Stimulated activated CD8-positive, alpha-beta memory T cell treated with anti-CD3 and anti-CD28 coated beads, Interleukin-7, amount 100 ng/mL, for 4 hours (primary cell): ENCODE data around the gene DMRTC2.
"Not testable (repeated sequence)": the region's sequence is repeated elsewhere in the genome, so short reads cannot be mapped to it uniquely, and the experiment has no call there.

Source experiments
- DNase-seq, 2 donors: peaks; one replicate each; pipeline ENCODE4 v3.0.0-alpha.2; 2020; ENCODE audit warnings: low read depth in 2 of 2

The DMRTC2 gene

GRCh38 chr19:41871573-41872383, 26.9 kb downstream of the DMRTC2 start:
- peak in 1 of 2 donors; percentile 43 for DNase-seq

- DNase-seq: no peak
Observed at GRCh38 chr19:41872384-41872774, 27.5 kb downstream of the DMRTC2 start.

- peak in 1 of 2 donors; percentile 43 for DNase-seq
Observed at GRCh38 chr19:41872775-41873647, 28.2 kb downstream of the DMRTC2 start.

GRCh38 chr19:41875973-41876372, 31.1 kb downstream of the DMRTC2 start:
- DNase-seq: not testable (repeated sequence)

DNA sequence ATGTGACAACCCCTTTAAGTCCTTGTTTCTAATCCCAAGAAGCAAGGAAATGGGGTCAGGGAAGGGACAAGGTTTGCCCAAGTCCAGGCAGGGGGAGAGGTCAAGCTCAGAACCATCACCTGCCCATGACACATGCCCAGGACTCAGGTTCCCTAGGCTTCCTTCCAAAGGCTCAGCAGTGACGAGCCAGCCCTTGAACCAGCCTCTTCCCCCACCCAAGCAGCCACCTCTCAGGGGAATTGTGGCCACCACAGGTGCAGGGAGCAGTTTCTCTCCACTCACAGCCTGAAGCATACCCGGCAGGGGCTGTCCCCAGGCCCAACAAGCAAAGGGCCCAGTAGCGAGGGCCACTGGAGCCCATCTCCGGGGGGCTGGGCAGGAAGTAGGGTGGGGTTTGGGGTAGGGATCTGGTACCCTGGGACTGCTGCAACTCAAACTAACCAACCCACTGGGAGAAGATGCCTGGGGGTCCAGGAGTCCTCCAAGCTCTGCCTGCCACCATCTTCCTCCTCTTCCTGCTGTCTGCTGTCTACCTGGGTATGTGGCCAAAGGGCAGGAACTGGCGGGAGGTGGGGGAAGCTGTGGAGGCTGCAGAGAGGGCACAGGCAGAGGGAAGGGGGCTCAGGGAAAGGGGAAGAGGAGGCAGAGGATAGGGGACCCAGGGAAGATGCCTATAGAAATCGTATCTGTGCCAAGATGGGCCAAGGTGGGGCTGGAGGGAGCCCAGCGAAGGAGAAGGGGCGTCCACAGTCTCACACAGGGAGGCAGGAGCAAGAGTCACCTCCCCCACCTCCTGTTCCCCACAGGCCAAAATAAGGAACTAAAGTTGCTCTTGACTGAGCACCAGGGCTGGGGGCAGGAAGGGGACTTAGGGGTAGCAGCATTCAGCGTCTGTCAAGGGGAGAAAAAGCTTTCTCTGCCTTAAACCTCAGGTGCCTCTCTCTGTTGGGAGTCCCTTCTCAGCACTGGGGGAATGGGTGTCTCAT, 32.3 kb downstream of the DMRTC2 start, which contains the start of gene CD79A:
Gene CD79A (plus strand): TSS at position 433 of the 986 bp plus-strand sequence. CDS start 26 bp downstream, at position 459.
- no peak for DNase-seq

DNA sequence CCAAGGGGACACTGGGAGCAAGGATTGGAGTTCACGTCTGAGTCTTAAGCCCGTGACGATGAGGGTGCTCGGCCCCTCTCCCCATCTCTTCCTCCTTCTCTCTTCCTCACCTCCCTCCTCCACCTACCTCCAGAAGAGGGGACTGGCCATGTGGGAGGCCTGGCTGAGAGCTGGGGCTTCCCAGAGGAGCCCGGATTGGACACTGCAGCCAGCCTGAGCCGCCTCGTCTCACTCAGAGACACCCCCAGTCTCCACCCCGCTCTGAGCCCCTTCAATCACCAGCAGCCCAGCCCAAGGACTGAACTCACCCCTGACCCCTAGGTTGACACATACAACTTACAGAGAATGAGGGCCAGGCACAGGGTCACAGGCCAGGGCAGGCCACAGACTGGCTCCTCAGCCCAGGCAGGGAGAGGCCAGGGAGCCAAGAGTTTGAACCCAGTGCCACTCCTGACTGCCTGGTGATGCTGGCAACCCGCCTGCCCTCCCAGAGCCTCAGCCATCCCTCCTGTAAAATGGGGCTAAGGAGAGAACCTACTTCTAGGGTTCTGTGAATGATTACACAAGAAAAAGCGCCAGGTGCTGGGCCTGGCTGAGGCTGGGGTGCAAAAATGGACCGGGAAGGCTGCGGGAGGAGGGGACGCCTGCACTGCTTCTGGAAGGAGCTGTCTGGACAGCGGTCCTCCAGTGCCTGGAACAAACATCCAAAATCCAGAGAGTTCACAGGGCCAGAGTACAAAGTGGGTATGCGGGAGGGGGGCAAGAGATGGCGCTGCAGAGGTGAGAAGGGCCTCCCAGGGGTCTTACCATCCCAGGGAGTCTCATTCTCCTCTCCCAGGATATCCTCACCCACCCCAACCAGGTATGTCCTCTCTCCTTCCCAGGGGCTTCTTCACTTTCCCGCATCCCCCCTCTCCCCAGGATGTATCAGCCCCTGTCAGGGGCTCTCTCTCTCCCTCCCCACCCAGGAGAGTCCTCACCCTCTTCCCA, 33.4 kb downstream of the DMRTC2 start:
- DNase-seq: no peak

GRCh38 chr19:41879080-41879479, 34.2 kb downstream of the DMRTC2 start:
- no peak for DNase-seq

DNA sequence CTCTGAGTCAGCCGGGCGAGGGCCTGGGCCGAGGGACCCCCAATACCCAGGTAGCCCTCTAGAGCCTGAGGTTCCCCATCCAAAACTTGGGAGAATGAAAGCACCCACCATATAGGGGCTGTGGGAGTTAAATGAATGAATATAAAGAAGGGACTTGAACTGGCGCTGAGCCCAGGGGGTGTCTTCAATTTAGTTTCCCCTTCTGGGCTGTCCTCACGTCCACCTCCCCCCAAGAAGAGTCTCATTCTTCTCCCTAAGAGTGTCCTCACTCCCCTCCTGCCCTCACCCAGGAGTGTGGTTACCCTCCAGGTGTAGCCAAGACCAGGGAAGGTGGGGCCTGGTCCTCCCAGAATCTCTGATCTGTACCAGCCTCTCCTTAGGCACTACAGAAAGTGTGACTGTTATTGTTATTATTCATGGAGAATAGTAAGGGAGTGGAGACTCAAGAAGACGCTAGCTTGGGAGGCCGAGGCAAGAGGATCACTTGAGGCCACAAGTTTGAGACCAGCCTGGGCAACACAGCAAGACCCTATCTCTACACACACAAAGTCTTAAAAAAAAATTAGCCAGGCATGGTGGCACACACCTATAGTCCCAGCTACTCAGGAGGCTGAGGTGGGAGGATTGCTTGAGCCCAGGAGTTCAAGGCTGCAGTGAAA, 35.0 kb downstream of the DMRTC2 start:
- DNase-seq: no peak

GRCh38 chr19:41880329-41880708, 35.5 kb downstream of the DMRTC2 start:
- no peak for DNase-seq

DNA sequence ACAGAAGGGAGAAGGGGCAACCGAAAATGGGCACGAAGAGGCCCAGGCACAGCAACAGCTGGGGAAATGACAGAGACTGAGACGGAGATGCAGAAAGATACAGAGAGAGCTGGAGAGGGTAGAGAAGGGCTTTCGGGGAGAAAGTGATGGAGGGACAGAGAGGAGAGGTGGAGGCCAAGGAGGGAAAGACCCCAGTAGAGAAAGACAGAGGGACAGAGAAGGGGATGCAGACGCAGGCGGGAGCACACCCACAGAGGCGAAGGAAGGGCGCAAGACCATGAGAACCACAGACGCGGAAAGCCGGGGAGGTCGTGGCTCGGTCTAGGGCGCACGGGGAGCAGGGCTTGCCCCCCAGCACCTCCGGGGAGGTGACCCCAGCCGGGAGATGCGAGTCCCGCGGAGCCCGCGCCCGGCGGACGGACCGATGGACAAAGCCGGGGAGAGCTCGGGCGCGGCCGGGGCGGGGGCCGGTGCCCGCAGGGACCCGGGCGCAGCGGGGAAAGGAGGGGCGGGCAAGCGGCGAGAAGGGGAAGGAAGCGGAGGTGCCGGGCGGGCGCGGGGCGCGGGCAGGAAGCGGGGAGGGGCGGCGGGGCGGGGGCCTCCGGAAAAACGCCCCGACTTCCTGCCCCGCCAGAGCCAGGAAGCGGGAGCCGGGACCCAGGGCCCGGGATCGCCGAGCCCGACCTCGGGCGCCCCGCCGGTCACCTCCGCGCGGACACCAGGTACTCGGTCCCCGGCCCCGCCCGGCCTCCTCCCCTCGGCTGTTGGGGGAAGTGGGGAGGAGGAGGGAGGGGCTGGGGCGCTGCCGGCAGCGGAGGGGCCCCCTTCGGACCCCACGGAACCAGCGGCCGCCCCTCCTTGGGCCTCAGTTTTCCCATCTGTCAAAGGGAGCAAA, 38.0 kb downstream of the DMRTC2 start, which contains the start of gene ARHGEF1:
Gene ARHGEF1 (plus strand): TSS at position 617 of the 895 bp plus-strand sequence. CDS start 4,899 bp downstream, outside the sequence.
- peak in 1 of 2 donors; percentile 61 for DNase-seq

- no peak for DNase-seq
Observed at GRCh38 chr19:41883463-41883820, 38.6 kb downstream of the DMRTC2 start.

GRCh38 chr19:41883821-41884733, 39.2 kb downstream of the DMRTC2 start:
- DNase-seq: peak; percentile 79 to 87

GRCh38 chr19:41886761-41887710, 42.2 kb downstream of the DMRTC2 start:
- peak; percentile 52 to 62 for DNase-seq

- peak; percentile 86 to 88 for DNase-seq
Observed at GRCh38 chr19:41887711-41888382, 43.0 kb downstream of the DMRTC2 start.

DNA sequence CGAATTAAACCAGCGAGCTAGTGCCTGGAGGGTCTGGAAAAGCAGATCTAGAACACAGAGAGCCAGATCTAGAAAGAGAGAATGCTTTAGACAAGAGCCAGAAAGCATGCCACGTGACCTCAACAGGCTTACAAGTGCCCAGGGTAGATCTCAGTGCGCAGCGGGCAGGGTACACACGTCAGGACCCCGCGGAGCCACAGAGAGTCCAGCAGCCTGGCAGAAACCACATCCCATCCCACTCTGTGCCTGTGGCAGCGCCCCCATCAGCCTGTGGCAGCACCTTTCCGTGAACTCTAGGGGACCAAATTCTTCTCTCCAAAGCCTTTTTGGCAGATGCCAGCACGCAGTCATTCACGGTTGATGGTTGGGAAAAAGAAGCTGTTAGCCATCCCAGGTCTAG, 44.1 kb downstream of the DMRTC2 start:
- no peak for DNase-seq

- DNase-seq: no peak
Observed at GRCh38 chr19:41889896-41890295, 45.1 kb downstream of the DMRTC2 start.
